ENCODE results near the gene DEFB119. TPM values are rescaled to one million over a fixed set of nuclear protein-coding genes. Genes with fewer than 3 reads are reported as not detected.
"Not testable (repeated sequence)": the region's sequence is repeated elsewhere in the genome, so short reads cannot be mapped to it uniquely, and the experiment has no call there.

DEFB119 gene, protein sequence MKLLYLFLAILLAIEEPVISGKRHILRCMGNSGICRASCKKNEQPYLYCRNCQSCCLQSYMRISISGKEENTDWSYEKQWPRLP
- not detected for total RNA-seq

- no peaks in the 10 kb centered on the region for H3K36me3 ChIP-seq
- H3K4me3 ChIP-seq = no peak within 1 kb of the TSS
- no peak within 1 kb of the TSS for H3K27ac ChIP-seq
- TF ChIP-seq EP300 (IDR thresholded peaks at IDR 0.05) = no peak
- TF ChIP-seq POLR2A (IDR thresholded peaks at IDR 0.05) = no peak
- TF ChIP-seq, protein P1, sequence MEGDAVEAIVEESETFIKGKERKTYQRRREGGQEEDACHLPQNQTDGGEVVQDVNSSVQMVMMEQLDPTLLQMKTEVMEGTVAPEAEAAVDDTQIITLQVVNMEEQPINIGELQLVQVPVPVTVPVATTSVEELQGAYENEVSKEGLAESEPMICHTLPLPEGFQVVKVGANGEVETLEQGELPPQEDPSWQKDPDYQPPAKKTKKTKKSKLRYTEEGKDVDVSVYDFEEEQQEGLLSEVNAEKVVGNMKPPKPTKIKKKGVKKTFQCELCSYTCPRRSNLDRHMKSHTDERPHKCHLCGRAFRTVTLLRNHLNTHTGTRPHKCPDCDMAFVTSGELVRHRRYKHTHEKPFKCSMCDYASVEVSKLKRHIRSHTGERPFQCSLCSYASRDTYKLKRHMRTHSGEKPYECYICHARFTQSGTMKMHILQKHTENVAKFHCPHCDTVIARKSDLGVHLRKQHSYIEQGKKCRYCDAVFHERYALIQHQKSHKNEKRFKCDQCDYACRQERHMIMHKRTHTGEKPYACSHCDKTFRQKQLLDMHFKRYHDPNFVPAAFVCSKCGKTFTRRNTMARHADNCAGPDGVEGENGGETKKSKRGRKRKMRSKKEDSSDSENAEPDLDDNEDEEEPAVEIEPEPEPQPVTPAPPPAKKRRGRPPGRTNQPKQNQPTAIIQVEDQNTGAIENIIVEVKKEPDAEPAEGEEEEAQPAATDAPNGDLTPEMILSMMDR (IDR thresholded peaks at IDR 0.05) = no peak
- no peaks in the 10 kb centered on the region for H3K9me3 ChIP-seq
- H3K27me3 ChIP-seq = no peaks in the 10 kb centered on the region
- WGBS, 2 donors = 48 to 52% methylated on average over 1 of the region's 1 CpG
- H3K4me1 ChIP-seq = no peaks in the 10 kb centered on the region
- no peak for DNase-seq (ENCODE audit: low spot score in 2 of 2)
These were observed at the start of gene DEFB119 for GRCh38 chr20:31390490-31390889. TSS of gene DEFB119 (minus strand) at chr20:31390590. CDS start at chr20:31390483, 107 bp downstream.

- TF ChIP-seq POLR2A (IDR thresholded peaks at IDR 0.05) = no peak
- TF ChIP-seq EP300 (IDR thresholded peaks at IDR 0.05) = no peak
- TF ChIP-seq, protein P1 (IDR thresholded peaks at IDR 0.05) = no peak
- Histone ChIP-seq H3K36me3 (no peaks in the 10 kb centered on the region), H3K4me1 (no peaks in the 10 kb centered on the region), H3K27ac (no peak overlapping the region), H3K4me3 (no peak overlapping the region), H3K27me3 (no peaks in the 10 kb centered on the region), H3K9me3 (peaks cover 0 to 16% (median 0%) of the 10 kb centered on the region in 4 donors)
- DNase-seq (ENCODE audit: low spot score in 2 of 2) = no peak
- 59 to 67% methylated on average over 4 of the region's 4 CpGs for WGBS, 2 donors
These were observed 40.3 kb upstream of the DEFB119 start for GRCh38 chr20:31430568-31431115.

- DNase-seq (ENCODE audit: low spot score in 2 of 2); H3K27ac ChIP-seq; H3K36me3 ChIP-seq; H3K4me1 ChIP-seq; H3K27me3 ChIP-seq; H3K4me3 ChIP-seq: not testable (repeated sequence)
- peaks cover 0 to 16% (median 0%) of the 10 kb centered on the region in 4 donors for H3K9me3 ChIP-seq
- WGBS, 2 donors = 90 to 95% methylated on average over 18 of the region's 31 CpGs
These were observed 37.2 kb upstream of the DEFB119 start for GRCh38 chr20:31427576-31427975.

DNA sequence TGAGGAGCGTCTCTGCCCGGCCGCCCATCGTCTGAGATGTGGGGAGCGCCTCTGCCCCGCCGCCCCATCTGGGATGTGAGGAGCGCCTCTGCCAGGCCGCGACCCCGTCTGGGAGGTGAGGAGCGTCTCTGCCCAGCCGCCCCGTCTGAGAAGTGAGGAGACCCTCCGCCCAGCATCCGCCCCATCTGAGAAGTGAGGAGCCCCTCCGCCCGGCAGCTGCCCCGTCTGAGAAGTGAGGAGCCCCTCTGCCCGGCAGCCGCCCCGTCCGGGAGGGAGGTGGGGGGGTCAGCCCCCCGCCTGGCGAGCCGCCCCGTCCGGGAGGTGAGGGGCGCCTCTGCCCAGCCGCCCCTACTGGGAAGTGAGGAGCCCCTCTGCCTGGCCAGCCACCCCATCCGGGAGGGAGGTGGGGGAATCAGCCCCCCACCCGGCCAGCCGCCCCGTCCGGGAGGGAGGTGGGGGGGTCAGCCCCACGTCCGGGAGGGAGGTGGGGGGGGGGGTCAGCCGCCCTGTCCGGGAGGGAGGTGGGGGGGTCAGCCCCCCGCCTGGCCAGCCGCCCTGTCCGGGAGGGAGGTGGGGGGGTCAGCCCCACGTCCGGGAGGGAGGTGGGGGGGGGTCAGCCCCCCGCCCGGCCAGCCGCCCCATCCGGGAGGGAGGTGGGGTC, 36.6 kb upstream of the DEFB119 start:
- not testable (repeated sequence) for H3K36me3 ChIP-seq; DNase-seq (ENCODE audit: low spot score in 2 of 2); H3K27ac ChIP-seq; H3K27me3 ChIP-seq; H3K4me1 ChIP-seq; H3K4me3 ChIP-seq
- peaks cover 0 to 16% (median 0%) of the 10 kb centered on the region in 4 donors for H3K9me3 ChIP-seq
- 100% methylated on average over 1 of the region's 48 CpGs; no CpG with 5 or more reads in 1 of the 2 donors for WGBS, 2 donors

- no peak for TF ChIP-seq POLR2A (IDR thresholded peaks at IDR 0.05)
- no peak overlapping the region for H3K27ac ChIP-seq
These were observed 35.4 kb upstream of the DEFB119 start for GRCh38 chr20:31425797-31426196.

GRCh38 chr20:31418307-31418706, 27.9 kb upstream of the DEFB119 start:
- 76 to 84% methylated on average over 7 of the region's 7 CpGs for WGBS, 2 donors
- Histone ChIP-seq H3K36me3 (no peaks in the 10 kb centered on the region), H3K27me3 (no peaks in the 10 kb centered on the region), H3K4me1 (no peaks in the 10 kb centered on the region), H3K4me3 (no peak overlapping the region), H3K9me3 (peaks cover 0 to 4% (median 0%) of the 10 kb centered on the region in 4 donors), H3K27ac (no peak overlapping the region)
- DNase-seq (ENCODE audit: low spot score in 2 of 2) = no peak
- TF ChIP-seq, protein P1 (IDR thresholded peaks at IDR 0.05) = no peak

More at GRCh38 chr20:31425797-31426196, 35.4 kb upstream of the DEFB119 start:
- Histone ChIP-seq H3K4me3 (no peak overlapping the region), H3K4me1 (no peaks in the 10 kb centered on the region), H3K27me3 (no peaks in the 10 kb centered on the region), H3K9me3 (peaks cover 0 to 16% (median 0%) of the 10 kb centered on the region in 4 donors), H3K36me3 (no peaks in the 10 kb centered on the region)
- DNase-seq (ENCODE audit: low spot score in 2 of 2) = no peak

Data from tibial nerve (tissue), 4 donors.